DOHH2 (cell line): ENCODE results near the gene GATA6.

Source experiments
- CTCF ChIP-seq: fragments of 200-600 bp; sonication (generic); IDR thresholded peaks from one replicate; pipeline ENCODE4 v1.5.1; 2014; ENCODE audit warnings: antibody characterized with exemption, mild to moderate bottlenecking, low read depth, low read length; ENCODE audit not compliant: poor library complexity, severe bottlenecking
- EZH2phosphoT487 ChIP-seq: fragments of 200-600 bp; sonication (generic); IDR thresholded peaks from 2 replicates; pipeline ENCODE4 v1.6.1; 2017; ENCODE audit warnings: borderline replicate concordance, mild to moderate bottlenecking, antibody characterized with exemption, low read length, moderate library complexity, mixed read lengths

- TF ChIP-seq CTCF, result no peak
- TF ChIP-seq EZH2phosphoT487, result no peak
These were observed 33.0 kb upstream of the GATA6 start for GRCh38 chr18:22136395-22136794.
